Measurements from ENCODE around the gene VIM.

The VIM gene

GRCh38 chr10:17228091-17229015 lies at the start of gene VIM:
Gene VIM, plus strand, starts transcription at chr10:17228241. Its CDS starts 1,182 bp downstream, at chr10:17229423.
- WGBS (ENCODE audit: insufficient coverage, insufficient read length) = no CpG with 5 or more reads among the region's 77 CpGs

DNA sequence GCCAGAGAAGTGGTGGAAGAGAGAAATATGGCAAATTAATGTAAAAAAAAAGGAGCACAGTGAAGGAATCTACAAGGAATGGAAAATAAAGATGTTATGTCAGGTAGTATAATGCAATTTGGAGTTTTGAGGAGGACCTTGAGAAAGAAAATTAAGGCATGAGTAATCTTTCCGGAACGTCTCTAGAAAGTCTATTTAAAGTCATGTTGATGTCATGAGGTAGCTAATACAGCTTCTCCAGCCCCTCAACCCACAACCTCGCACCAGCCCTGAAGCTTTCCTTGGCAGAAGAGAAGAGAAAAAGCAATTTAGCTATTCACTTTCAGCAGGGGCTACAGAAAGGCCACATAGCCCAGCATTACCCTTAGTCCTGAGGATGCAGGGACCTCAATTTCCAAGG lies 49.0 kb upstream of the VIM start:
- DNase-seq (ENCODE audit: low read depth, low spot score) = no peak
- Histone ChIP-seq H3K9me3 (ENCODE audit: control insufficient read depth, insufficient read depth, low read length) (no peaks in the 10 kb centered on the region), H3K27me3 (ENCODE audit: control insufficient read depth, insufficient read depth, low read length) (no peaks in the 10 kb centered on the region), H3K36me3 (ENCODE audit: control insufficient read depth, insufficient read depth, low read length) (no peaks in the 10 kb centered on the region), H3K4me1 (ENCODE audit: control insufficient read depth, insufficient read depth, low read length) (peaks cover 3% of the 10 kb centered on the region; the same call in 1 of the 2 replicates), H3K27ac (ENCODE audit: low read length) (no peak overlapping the region), H3K4me3 (ENCODE audit: low read length) (no peak overlapping the region)
- no CpG with 5 or more reads among the region's 3 CpGs for WGBS (ENCODE audit: insufficient coverage, insufficient read length)

More at GRCh38 chr10:17228091-17229015, at the start of gene VIM:
- Histone ChIP-seq H3K4me3 (ENCODE audit: low read length) (peak within 1 kb of the TSS; percentile 48; the same call in 1 of the 2 replicates), H3K36me3 (ENCODE audit: control insufficient read depth, insufficient read depth, low read length) (no peaks in the 10 kb centered on the region), H3K9me3 (ENCODE audit: control insufficient read depth, insufficient read depth, low read length) (no peaks in the 10 kb centered on the region), H3K27me3 (ENCODE audit: control insufficient read depth, insufficient read depth, low read length) (peaks cover 2% of the 10 kb centered on the region; the same call in 1 of the 2 replicates), H3K4me1 (ENCODE audit: control insufficient read depth, insufficient read depth, low read length) (peaks cover 5% of the 10 kb centered on the region; the same call in 1 of the 2 replicates), H3K27ac (ENCODE audit: low read length) (no peak within 1 kb of the TSS)
- DNase-seq (ENCODE audit: low read depth, low spot score) = no peak

GRCh38 chr10:17181110-17181509 lies 46.9 kb upstream of the VIM start:
- Histone ChIP-seq H3K27me3 (ENCODE audit: control insufficient read depth, insufficient read depth, low read length) (no peaks in the 10 kb centered on the region), H3K4me3 (ENCODE audit: low read length) (no peak overlapping the region), H3K36me3 (ENCODE audit: control insufficient read depth, insufficient read depth, low read length) (no peaks in the 10 kb centered on the region), H3K9me3 (ENCODE audit: control insufficient read depth, insufficient read depth, low read length) (no peaks in the 10 kb centered on the region), H3K27ac (ENCODE audit: low read length) (no peak overlapping the region), H3K4me1 (ENCODE audit: control insufficient read depth, insufficient read depth, low read length) (peaks cover 3% of the 10 kb centered on the region; the same call in 1 of the 2 replicates)
- WGBS (ENCODE audit: insufficient coverage, insufficient read length) = no CpG with 5 or more reads among the region's 5 CpGs
- DNase-seq (ENCODE audit: low read depth, low spot score) = no peak

GRCh38 chr10:17181751-17182150 lies 46.3 kb upstream of the VIM start:
- peaks cover 3% of the 10 kb centered on the region; the same call in 1 of the 2 replicates for H3K4me1 ChIP-seq (ENCODE audit: control insufficient read depth, insufficient read depth, low read length)
- DNase-seq (ENCODE audit: low read depth, low spot score) = no peak
- H3K27ac ChIP-seq (ENCODE audit: low read length) = no peak overlapping the region
- no CpG with 5 or more reads among the region's 3 CpGs for WGBS (ENCODE audit: insufficient coverage, insufficient read length)
- no peaks in the 10 kb centered on the region for H3K9me3 ChIP-seq (ENCODE audit: control insufficient read depth, insufficient read depth, low read length)
- no peaks in the 10 kb centered on the region for H3K36me3 ChIP-seq (ENCODE audit: control insufficient read depth, insufficient read depth, low read length)
- no peaks in the 10 kb centered on the region for H3K27me3 ChIP-seq (ENCODE audit: control insufficient read depth, insufficient read depth, low read length)
- H3K4me3 ChIP-seq (ENCODE audit: low read length) = no peak overlapping the region

DNA sequence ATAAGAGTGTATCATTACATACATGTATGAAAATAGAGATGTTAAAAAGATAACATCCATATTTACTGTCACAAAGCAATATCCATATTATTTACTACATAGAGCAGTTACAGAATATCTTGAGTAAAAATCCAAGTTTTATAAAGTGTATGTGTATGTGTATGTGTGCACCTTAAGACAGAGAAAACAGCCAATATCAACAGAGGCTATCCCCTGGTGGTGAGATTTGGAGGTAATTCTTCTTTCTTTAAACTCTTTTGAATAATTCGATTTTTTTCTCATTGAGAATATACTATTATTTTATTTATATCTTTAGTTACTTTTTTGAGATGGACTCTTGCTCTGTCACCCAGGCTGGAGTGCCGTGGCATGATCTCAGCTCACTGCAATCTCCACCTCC lies 44.9 kb upstream of the VIM start:
- Histone ChIP-seq H3K9me3 (ENCODE audit: control insufficient read depth, insufficient read depth, low read length) (no peaks in the 10 kb centered on the region), H3K36me3 (ENCODE audit: control insufficient read depth, insufficient read depth, low read length) (no peaks in the 10 kb centered on the region), H3K27me3 (ENCODE audit: control insufficient read depth, insufficient read depth, low read length) (no peaks in the 10 kb centered on the region), H3K4me1 (ENCODE audit: control insufficient read depth, insufficient read depth, low read length) (peaks cover 3% of the 10 kb centered on the region; the same call in 1 of the 2 replicates), H3K4me3 (ENCODE audit: low read length) (no peak overlapping the region), H3K27ac (ENCODE audit: low read length) (no peak overlapping the region)
- no peak for DNase-seq (ENCODE audit: low read depth, low spot score)
- WGBS (ENCODE audit: insufficient coverage, insufficient read length) = no CpG with 5 or more reads among the region's 2 CpGs

DNA sequence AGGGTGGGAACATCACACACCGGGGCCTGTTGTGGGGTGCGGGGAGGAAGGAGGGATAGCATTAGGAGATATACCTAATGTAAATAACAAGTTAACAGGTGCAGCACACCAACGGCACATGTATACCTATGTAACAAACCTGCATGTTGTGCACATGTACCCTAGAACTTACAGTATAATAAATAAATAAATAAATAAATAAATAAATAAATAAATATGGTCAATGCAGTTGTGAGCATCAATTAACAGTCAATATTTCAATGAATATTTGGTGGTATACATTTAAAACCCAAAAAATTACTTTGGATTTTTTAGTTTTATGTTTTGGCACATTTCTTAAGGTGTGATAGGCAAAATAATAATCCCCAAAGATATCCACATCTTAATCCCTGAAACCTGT lies 42.2 kb upstream of the VIM start:
- no peaks in the 10 kb centered on the region for H3K36me3 ChIP-seq (ENCODE audit: control insufficient read depth, insufficient read depth, low read length)
- no peak overlapping the region for H3K27ac ChIP-seq (ENCODE audit: low read length)
- no peak overlapping the region for H3K4me3 ChIP-seq (ENCODE audit: low read length)
- no CpG with 5 or more reads among the region's 3 CpGs for WGBS (ENCODE audit: insufficient coverage, insufficient read length)
- DNase-seq (ENCODE audit: low read depth, low spot score) = no peak
- H3K9me3 ChIP-seq (ENCODE audit: control insufficient read depth, insufficient read depth, low read length) = no peaks in the 10 kb centered on the region
- H3K27me3 ChIP-seq (ENCODE audit: control insufficient read depth, insufficient read depth, low read length) = no peaks in the 10 kb centered on the region
- peaks cover 3% of the 10 kb centered on the region; the same call in 1 of the 2 replicates for H3K4me1 ChIP-seq (ENCODE audit: control insufficient read depth, insufficient read depth, low read length)

- DNase-seq (ENCODE audit: low read depth, low spot score) = no peak
- H3K9me3 ChIP-seq (ENCODE audit: control insufficient read depth, insufficient read depth, low read length) = no peaks in the 10 kb centered on the region
- H3K4me1 ChIP-seq (ENCODE audit: control insufficient read depth, insufficient read depth, low read length) = no peaks in the 10 kb centered on the region
- H3K4me3 ChIP-seq (ENCODE audit: low read length) = no peak overlapping the region
- WGBS (ENCODE audit: insufficient coverage, insufficient read length) = no CpG with 5 or more reads among the region's 3 CpGs
- H3K27me3 ChIP-seq (ENCODE audit: control insufficient read depth, insufficient read depth, low read length) = no peaks in the 10 kb centered on the region
- H3K27ac ChIP-seq (ENCODE audit: low read length) = no peak overlapping the region
- no peaks in the 10 kb centered on the region for H3K36me3 ChIP-seq (ENCODE audit: control insufficient read depth, insufficient read depth, low read length)
Observed at GRCh38 chr10:17188644-17189172, 39.3 kb upstream of the VIM start.

DNA sequence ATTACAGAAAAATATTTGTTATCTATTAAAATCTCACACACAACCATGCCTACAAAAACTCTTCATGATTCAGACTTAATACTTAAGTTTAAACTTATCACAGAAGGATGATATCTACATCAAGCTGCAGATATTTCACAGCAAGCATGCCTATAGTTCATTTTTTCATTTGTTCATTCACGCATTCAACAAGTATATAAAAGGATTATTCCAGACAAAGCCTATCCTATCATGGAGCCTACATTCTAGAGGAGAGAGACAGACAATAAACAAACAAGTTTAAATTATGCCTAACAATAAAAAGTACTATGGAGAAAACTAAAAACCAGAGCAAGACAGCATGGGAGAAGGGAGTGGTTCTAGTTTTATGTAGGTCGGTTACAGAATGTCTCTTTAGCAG lies 37.4 kb upstream of the VIM start:
- H3K9me3 ChIP-seq (ENCODE audit: control insufficient read depth, insufficient read depth, low read length) = no peaks in the 10 kb centered on the region
- WGBS (ENCODE audit: insufficient coverage, insufficient read length) = no CpG with 5 or more reads among the region's 2 CpGs

GRCh38 chr10:17195083-17195482 lies 33.0 kb upstream of the VIM start:
- H3K4me1 ChIP-seq (ENCODE audit: control insufficient read depth, insufficient read depth, low read length) = peaks cover 4% of the 10 kb centered on the region; the same call in 1 of the 2 replicates
- H3K9me3 ChIP-seq (ENCODE audit: control insufficient read depth, insufficient read depth, low read length) = no peaks in the 10 kb centered on the region
- no peaks in the 10 kb centered on the region for H3K36me3 ChIP-seq (ENCODE audit: control insufficient read depth, insufficient read depth, low read length)
- no peak for DNase-seq (ENCODE audit: low read depth, low spot score)
- H3K4me3 ChIP-seq (ENCODE audit: low read length) = no peak overlapping the region
- no CpG with 5 or more reads among the region's 5 CpGs for WGBS (ENCODE audit: insufficient coverage, insufficient read length)
- H3K27ac ChIP-seq (ENCODE audit: low read length) = no peak overlapping the region
- no peaks in the 10 kb centered on the region for H3K27me3 ChIP-seq (ENCODE audit: control insufficient read depth, insufficient read depth, low read length)

More for the DNA sequence above, 37.4 kb upstream of the VIM start:
- Histone ChIP-seq H3K27me3 (ENCODE audit: control insufficient read depth, insufficient read depth, low read length) (no peaks in the 10 kb centered on the region), H3K4me3 (ENCODE audit: low read length) (no peak overlapping the region), H3K4me1 (ENCODE audit: control insufficient read depth, insufficient read depth, low read length) (no peaks in the 10 kb centered on the region), H3K36me3 (ENCODE audit: control insufficient read depth, insufficient read depth, low read length) (no peaks in the 10 kb centered on the region), H3K27ac (ENCODE audit: low read length) (no peak overlapping the region)
- no peak for DNase-seq (ENCODE audit: low read depth, low spot score)

GRCh38 chr10:17196045-17196444 lies 32.0 kb upstream of the VIM start:
- H3K9me3 ChIP-seq (ENCODE audit: control insufficient read depth, insufficient read depth, low read length) = no peaks in the 10 kb centered on the region
- no peaks in the 10 kb centered on the region for H3K27me3 ChIP-seq (ENCODE audit: control insufficient read depth, insufficient read depth, low read length)
- no peak overlapping the region for H3K4me3 ChIP-seq (ENCODE audit: low read length)
- no peaks in the 10 kb centered on the region for H3K36me3 ChIP-seq (ENCODE audit: control insufficient read depth, insufficient read depth, low read length)
- H3K4me1 ChIP-seq (ENCODE audit: control insufficient read depth, insufficient read depth, low read length) = peaks cover 4% of the 10 kb centered on the region; the same call in 1 of the 2 replicates
- H3K27ac ChIP-seq (ENCODE audit: low read length) = no peak overlapping the region
- DNase-seq (ENCODE audit: low read depth, low spot score) = no peak
- no CpG with 5 or more reads among the region's 2 CpGs for WGBS (ENCODE audit: insufficient coverage, insufficient read length)
